ENCODE measurements around the gene SEPTIN5.
"Not testable (repeated sequence)": the region's sequence is repeated elsewhere in the genome, so short reads cannot be mapped to it uniquely, and the experiment has no call there.

The SEPTIN5 gene

DNA sequence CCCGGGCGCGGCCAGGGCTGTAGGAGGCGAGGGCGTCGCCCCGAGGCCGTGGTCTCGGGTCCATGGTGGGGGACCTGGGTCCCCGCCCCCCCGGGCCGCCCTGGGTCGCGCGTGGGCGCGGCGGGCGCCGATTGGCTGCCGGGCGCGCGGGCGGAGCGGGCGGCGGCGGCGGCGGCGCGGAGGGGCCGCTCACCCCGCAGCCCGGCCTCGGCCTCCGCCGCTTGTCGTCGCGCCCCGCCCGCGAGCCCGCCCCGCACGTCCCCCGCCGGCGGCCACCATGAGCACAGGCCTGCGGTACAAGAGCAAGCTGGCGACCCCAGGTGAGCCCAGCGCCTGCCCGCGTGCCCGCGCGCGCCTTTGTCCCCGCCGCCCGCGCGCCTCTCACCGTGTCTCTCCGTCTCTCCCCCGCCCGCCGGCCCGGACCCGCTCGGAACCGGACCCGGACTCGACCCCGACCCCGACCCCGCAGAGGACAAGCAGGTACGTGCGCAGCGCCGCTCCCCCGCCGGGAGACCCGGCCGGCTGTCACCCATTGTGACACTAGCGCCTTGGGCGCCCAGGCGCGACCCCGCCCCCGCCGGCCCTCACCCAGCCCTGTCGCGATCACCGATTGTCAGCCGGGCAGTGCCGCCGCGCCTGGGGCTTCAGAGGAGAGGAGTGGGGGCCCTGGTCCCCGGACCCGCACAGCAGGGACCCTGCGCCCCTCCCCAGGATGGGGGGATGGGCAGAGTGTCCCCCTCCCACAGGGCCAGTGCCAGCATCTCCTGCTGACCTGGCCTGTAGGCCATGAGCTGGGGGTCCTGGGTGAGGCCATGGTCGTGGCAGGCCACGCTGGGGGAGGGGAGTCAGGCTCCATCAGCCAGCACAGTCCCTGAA is at the start of gene SEPTIN5:
SEPTIN5 (plus strand) TSS at position 192 of the 876 bp plus-strand sequence; CDS start at position 278, 86 bp downstream.
- DNase-seq = no peak

DNA sequence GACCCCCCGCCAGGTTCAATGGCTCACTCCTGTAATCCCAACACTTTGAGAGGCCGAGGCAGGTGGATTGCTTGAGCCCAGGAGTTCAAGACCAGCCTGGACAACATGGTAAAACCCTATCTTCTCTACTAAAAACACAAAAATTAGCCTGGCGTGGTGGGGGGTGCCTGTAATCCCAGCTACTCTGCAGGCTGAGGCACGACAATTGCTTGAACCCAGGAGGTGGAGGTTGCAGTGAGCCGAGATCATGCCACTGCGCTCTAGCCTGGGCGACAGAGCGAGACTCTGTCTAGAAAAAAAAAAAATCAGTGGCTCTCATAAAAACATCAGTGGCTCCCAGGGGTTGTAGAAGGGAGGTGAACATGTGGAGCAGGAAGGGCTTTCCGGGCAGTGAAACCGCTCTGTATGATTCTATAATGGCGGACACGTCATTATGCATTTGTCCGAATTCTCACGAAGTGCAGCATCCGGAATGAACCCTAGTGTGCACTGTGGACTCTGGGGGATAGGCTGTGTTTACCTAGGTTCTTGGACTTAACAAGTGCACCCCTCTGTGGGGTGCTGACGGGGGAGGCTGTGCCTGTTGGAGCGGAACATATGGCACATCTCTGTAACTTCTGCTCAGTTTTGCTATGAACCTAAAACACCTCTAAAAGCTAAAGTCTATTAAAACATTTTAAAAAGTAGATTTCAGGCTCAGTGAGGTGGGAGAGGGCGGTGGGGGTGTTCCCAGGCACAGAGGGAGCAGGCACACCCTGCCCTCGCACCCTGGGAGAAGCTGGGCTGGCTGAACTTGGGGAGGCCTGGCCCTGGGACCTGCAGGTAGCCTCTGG is 49.1 kb upstream of the SEPTIN5 start:
- DNase-seq = no peak

DNA sequence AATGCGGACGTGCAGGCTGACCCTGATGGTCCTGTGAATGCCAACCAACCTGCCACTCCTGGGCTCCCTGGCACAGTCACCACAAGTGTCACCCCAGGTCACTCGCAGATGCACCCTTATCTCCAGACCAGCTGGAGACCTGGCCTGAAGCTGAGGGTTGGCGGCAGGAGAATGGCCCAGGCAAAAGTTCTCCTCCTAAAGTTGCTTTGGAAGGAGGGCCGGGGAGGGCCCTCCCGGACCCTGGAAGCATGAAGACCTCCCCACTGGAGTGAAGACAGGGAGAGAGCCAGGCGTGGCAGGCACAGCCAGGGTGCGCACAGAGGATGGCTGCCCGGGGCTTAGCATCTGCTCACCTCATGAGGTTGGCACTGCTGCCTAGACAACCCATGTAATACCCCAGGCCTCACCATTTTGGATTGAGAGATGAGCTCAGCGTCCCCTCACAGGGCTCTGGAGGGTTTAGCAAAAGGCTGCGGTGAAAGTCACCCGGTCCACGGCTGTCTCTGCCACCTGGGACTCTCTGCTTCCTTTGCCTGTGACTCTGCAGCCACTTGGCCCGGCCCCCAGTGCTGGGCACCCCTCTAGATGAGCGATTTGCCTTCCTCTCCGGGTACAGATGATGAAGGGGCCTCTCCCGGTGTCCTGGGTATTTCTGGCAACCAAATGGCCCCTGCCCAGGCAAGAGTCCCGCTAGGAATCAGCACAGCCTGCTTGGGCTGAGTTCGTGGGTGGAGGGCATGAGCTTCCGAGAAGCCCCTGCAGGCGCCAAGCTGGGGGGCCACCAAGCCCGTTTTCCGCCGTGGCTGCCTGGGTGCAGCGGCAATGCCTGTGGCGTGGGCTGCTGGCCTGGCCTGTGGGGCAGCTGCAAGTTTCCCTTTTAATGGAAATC is 48.3 kb upstream of the SEPTIN5 start:
- DNase-seq = no peak

DNA sequence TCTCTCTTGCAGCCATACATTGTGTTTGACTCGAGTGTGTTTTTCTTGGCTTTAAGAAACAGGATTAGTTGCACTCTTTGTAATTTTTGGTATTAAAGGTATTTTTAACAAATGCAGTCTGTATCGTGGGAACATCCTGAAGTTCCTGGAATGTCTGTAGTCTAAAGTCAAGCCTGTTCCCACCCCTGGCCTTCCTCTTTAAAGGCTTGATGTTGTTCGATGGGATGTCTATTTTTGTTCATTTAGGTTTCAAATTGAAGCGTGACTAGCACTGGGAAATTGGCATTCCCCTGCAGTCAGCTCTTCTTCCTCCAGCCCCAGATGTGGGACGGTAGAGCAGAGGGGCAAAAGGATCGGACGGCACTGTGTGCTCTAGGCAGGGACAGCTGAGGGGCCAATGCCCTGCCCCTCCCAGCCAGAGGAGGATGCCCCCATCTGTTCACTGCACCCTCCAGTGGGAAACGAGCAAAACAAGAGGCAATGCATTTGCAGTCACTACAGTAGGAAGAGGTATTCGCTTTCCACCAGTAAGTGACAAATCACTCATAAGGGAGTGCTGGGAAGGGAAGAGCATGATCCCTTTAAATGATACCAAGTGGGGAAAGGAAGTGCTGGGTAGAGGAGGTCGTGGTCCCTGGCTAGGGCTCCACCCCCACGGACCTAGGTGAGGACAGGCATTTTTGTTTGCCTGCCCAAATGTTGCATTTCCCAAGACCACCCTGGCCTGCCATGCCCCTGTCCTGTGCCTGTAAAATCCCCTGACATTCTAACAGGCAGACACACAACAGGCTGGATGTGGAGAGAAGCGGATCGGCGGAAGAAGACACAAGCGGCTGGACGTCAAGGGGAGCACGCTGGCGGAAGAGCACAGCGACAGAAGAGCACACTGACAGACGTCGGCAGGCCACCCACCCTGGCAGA is 47.4 kb upstream of the SEPTIN5 start:
- no peak for DNase-seq

DNA sequence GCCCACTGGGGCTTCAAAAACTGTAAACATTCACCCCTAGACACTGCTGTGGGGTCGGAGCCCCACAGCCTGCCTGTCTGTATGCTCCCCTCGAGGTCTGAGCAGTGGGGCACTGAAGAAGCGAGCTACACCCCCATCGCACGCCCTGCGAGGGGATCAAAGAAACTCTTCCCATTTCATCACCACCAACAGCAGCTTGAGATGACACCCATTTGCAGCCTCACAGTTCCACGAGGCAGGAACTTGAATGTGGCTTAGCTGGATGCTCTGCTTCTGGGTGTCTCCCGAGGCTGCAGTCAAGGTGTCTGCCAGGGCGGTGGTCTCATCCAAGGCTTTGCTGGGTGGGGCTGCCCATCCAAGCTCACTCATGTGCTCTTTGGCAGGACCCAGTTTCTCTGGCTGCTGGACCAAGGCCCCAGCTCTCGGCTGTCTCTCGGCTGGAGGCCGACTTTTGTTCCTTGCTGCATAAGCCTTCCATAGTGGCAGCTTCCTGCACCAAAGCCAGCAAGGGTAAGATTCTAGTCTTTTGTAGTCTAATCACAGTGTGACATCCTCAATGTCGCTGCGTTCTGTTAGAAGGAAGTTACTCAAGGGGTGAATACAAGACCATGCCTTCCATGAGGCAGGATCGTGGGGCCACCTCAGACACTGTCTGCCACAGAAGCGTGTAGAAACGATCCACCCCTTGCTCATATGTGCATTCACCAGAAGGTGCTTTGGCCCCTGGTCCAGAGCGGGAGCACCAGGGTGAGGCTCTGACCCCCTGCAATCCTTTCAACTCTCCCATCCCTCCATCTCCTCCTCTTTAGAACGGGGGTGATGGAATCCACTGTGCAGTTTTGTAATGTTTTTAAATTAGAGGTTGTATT is 46.2 kb upstream of the SEPTIN5 start:
- DNase-seq = no peak

DNA sequence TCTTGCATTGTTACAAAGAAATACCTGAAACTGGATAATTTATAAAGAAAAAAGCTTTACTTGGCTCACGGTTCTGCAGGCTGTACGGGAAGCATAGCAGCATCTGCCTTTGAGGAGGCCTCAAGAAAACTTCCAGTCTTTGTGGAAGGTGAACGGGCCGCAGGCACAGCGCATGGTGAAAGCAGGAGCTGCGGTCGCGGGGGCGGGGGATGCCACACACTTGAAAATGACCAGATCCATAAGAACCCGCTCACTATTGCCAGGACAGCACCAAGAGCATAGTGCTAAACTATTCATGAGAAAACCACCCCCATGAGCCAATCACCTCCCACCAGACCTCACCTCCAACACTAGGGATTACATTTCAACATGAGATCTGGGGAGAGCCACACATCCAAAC is 45.6 kb upstream of the SEPTIN5 start:
- no peak for DNase-seq

DNA sequence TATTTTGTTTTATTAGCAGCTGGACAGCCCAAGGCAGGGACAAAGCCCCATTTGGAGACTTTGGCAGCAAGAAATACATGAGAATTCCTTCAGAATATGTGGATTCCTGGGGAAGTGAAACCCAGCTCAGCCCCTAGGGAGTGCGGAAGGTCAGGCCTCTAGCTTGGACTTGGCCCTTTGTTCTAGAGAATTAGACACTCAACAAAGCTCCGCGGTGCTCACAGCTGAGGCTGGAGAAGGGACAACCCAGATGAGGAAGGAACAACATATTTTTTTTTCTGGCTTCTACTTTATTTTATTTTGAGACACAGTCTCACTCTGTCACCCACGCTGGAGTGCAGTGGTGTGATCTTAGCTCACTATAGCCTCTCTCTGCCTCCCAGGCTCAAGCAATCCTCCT is 44.7 kb upstream of the SEPTIN5 start:
- DNase-seq = no peak

DNA sequence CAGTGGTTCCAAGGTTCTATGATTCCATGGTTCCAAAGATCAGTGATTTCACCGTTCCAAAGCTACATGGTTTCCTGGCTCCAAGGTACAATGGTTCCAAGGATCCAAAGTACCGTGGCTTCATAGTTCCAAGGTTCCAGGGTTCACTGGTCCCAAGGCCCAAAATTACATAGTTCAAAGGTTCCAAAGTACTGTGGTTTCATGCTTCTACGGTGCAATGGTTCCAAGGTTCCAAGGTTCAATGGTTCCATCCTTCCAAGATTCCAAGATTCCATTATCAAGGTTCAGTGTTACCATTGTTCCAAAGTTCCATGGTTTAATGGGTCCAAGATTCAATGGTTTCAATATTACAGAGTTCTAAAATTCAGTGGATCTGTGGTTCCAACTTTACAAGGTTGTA is 43.0 kb upstream of the SEPTIN5 start:
- no peak for DNase-seq

DNA sequence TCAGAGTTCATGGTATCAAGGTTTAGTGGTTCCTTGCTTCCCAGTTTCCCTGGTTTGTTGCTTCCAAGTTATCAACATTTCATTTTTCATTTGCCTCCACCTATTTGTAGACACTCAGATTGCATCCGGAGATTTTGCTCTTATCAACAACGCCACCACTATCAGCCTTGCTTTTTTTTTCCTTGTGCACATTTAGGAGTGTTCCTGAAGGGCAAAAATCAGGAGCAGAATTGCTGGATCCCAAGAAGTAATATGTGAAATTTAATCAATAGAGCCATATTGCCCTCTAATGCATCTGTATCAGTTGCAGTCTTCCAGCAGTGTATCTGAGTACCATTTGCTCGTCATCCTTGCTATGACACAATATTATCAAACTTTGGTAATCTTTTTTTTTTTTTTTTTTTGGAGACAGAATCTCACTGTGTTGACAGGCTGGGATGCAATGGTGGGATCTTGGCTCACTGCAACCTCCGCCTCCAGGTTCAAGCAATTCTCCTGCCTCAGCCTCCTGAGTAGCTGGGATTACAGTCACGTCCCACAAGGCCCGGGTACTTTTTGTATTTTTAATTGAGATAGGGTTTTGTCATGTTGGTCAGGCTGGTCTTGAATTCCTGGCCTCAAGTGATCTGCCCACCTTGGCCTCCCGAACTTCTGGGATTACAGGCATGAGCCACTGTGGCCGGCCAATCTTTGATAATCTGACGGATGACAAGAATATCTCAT is 42.1 kb upstream of the SEPTIN5 start:
- no peak for DNase-seq

DNA sequence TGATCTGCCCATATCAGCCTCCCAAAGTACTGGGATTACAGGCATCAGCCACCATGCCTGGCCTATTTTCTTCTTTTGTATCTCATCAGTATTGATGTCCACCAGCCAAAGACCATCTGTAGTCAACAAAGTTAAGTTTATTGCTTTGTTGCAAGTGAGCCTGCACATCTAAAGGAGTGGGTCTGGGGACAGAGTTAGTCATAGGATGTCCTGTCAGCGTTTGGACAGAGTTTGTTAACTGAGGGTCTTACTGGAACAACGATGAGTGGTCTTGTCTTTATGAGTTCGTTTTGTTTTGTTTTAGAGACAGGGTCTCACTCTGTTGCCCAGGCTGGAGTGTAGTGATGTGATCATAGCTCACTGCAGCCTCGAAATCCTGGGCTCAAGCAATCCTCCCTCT is 40.6 kb upstream of the SEPTIN5 start:
- no peak for DNase-seq

DNA sequence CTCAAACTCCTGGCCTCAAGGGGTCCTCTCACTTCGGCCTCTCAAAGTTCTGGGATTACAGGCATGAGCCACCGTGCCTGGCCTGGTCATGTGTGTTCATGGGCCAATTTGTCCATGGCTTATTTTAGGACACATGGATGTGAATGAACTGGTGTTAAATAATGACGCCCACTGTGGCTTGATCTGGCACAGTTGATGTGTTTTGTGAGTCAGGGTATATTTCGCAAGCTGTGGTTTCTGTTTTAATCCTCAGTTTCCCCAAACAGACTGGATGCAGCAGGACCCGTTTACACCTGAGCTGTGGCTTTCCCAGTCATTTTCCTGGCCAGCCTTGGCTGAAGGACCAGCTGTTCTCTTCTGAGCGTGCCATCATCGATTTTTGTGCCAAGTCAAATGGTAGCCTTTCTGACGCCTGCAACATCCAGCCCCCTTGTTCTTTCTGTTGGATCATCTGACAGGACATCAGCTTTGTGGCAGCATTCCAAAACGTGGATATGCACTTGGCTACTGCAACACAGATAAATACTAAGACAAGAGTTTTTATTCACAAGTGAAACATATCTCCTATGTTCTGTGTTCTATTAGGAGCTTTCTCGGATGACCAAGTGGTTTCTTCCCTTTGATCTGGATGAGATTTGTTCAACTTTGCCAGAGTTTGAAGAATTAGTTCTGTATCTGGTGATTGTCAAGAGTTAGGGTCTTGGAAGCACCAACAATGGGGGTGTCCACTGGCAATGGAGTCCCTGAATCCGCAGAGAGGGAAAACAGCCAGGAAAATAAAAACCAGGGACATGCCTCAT is 40.0 kb upstream of the SEPTIN5 start:
- peak; percentile 86 to 93 for DNase-seq

DNA sequence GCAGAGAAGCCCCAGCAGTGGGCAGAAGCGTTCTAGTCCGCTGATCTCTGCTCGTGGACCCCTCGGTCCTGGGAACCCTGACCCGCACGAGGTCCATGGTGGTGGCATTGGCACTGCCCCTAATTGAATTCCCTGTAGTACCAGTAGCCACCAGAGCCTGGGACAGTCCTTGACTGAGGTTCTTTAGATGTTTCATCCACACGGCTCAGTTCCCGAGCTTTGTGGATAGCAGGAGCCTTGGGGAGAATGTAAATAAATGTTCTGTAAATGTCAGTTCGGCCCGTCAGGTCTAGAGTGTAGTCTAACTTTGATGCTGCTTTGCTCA is 39.4 kb upstream of the SEPTIN5 start:
- no peak for DNase-seq

DNA sequence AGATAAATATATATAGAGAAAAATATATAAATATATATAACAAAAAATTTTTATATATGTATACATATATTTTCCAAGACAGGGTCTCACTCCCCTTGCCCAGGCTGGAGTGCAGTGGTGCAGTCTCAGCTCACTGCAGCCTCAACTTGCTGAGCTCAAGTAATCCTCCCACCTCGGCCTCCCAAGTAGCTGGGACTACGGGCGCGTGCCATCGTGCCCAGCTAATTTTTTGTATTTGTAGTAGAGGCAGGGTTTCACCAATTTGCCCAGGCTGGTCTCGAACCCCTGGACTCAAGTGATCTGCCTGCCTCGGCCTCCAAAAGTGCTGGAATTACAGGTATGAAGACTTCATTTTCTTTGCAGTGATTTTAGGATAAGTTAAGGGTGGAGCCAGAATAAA is 38.9 kb upstream of the SEPTIN5 start:
- DNase-seq = no peak

DNA sequence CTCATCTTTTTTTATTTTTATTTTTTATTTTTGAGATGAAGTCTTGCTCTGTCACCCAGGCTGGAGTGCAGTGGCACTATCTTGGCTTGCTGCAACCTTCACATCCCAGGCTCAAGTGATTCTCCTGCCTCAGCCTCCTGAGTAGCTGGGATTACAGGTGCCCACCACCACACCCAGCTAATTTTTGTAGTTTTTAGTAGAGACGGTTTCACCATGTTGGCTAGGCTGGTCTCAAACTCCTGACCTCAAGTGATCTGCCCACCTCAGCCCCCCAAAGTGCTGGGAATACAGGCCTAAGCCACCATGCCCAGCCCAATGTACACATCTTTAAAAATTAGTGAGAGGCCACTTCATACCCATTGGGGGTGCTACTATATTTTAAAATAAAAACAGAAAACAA is 37.9 kb upstream of the SEPTIN5 start:
- not testable (repeated sequence) for DNase-seq

DNA sequence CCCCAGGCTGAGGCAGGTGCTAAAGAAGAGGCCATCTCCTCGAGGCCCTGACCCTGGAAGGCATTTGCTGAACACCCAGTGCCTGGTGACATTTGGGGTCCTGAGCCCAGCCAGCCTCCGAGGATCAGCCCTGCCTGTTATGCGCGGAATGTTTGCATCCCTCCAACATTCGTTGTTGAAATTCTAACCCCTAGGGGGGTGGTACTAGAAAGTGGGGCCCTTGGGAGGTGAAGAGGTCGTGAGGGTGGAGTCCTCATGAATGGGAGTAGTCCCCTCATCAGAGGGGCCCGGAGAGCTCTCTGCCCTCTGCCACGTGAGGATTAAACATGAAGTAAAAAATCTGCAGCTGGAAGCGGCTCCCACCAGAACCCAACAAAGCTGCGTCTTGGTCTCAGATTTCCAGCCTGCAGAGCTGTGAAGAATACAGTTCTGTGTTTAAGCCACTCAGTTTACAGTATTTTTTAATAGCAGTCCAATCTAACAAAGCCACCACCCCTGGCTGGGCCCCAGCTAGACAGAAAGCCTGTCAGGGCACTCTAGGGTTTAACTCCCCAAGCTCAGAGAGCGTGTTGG is 35.3 kb upstream of the SEPTIN5 start:
- DNase-seq = no peak

DNA sequence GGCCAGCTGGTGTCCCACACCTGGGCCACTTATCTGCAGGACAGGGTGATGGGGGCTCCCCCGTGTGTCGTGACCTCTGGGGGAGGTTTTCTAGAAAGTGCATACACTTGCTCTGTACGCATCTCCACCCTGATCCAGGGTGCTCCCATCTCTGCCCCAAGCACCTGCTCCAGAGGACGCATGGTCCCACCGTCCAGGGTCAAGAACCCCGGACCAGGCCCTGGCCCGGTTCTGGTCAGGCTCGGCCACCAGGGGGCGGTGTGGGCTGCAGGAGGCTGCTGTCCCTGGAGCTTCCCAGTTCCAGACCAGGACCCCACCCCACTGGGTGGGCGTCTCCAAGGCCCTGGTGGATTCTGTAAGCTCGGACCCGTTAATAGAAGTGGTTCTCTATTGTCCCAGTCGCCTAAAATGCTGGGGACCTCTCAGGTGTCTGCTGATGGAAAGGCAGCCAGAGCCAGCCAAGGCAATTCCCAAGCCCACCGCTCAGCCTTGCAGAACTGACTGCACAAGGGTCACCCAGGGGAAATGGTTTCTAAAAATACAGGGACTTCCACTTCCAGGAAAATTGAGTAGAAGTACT is 34.7 kb upstream of the SEPTIN5 start:
- DNase-seq = no peak

DNA sequence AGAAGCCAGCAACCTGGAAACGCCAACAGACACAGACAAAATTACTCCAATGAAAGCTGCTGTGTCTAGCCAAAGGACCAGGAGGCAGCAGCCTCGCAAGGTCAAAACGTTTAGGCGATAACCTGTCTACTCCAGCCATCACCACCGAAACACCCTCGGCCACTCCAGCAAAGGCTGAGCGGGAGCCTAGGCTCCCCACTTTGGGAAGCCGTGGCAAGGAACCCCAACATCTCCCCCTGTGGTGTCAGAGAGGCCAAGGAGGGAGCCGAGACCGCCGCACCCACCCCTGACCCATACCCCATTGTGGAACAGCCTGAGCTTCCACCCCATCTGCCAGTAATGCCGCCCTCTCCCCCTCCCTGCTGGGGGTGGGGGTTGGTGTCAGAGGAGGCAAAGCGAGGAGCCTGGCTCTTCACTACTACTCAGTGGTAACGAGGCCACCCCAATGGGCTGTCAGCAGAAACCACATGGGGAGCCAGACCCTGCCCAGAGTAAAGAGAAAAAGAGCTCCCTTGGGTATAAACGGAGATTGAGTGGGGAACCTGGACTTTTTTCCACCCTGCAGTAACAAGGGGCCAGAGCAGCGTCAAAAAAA is 33.9 kb upstream of the SEPTIN5 start:
- DNase-seq = no peak

Data from NCI-H446 (cell line).